ENCODE measurements around the gene CCDC182.

Gene CCDC182

GRCh38 chr17:57739402-57740234 lies 5.5 kb downstream of the CCDC182 start:
- Mint-ChIP-seq H3K27me3 (ENCODE audit: low read depth, poor library complexity) (no peaks in the 10 kb centered on the region), H3K36me3 (ENCODE audit: low read depth) (no peaks in the 10 kb centered on the region), H3K4me3 (no peak overlapping the region), H3K4me1 (peaks cover 12% of the 10 kb centered on the region), H3K9me3 (no peaks in the 10 kb centered on the region), H3K27ac (no peak overlapping the region)
- no peak for DNase-seq
- TF ChIP-seq, protein P1, sequence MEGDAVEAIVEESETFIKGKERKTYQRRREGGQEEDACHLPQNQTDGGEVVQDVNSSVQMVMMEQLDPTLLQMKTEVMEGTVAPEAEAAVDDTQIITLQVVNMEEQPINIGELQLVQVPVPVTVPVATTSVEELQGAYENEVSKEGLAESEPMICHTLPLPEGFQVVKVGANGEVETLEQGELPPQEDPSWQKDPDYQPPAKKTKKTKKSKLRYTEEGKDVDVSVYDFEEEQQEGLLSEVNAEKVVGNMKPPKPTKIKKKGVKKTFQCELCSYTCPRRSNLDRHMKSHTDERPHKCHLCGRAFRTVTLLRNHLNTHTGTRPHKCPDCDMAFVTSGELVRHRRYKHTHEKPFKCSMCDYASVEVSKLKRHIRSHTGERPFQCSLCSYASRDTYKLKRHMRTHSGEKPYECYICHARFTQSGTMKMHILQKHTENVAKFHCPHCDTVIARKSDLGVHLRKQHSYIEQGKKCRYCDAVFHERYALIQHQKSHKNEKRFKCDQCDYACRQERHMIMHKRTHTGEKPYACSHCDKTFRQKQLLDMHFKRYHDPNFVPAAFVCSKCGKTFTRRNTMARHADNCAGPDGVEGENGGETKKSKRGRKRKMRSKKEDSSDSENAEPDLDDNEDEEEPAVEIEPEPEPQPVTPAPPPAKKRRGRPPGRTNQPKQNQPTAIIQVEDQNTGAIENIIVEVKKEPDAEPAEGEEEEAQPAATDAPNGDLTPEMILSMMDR (IDR thresholded peaks at IDR 0.05) = peak; percentile 32

GRCh38 chr17:57737450-57737849 lies 7.6 kb downstream of the CCDC182 start:
- no peaks in the 10 kb centered on the region for H3K27me3 Mint-ChIP-seq (ENCODE audit: low read depth, poor library complexity)

DNA sequence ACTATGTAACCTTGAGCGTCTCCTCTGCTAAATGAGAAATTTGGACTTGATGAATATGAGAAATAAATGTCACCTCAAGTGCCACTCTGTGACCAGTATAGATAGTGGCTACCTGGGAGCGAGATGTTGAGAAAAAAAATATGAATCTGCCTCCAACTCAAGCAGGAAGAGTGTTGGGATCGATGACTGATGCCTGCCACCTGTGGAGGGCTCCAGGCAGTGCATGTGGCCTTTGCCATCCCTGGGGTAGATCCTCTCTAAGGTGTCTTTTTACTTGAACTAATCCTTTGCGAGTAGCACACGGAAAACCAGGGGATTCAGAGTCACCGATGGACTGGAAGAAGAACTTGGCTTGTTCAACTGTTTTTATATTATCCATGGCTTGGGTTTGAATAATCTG lies 9.4 kb downstream of the CCDC182 start:
- Mint-ChIP-seq H3K27ac (no peak overlapping the region), H3K9me3 (no peaks in the 10 kb centered on the region), H3K4me1 (peaks cover 36% of the 10 kb centered on the region), H3K27me3 (ENCODE audit: low read depth, poor library complexity) (no peaks in the 10 kb centered on the region), H3K36me3 (ENCODE audit: low read depth) (no peaks in the 10 kb centered on the region), H3K4me3 (no peak overlapping the region)
- no peak for DNase-seq
- TF ChIP-seq, protein P1 (IDR thresholded peaks at IDR 0.05) = peak; percentile 50

More at GRCh38 chr17:57737450-57737849, 7.6 kb downstream of the CCDC182 start:
- no peak for DNase-seq
- no peak overlapping the region for H3K4me3 Mint-ChIP-seq
- H3K36me3 Mint-ChIP-seq (ENCODE audit: low read depth) = no peaks in the 10 kb centered on the region
- no peaks in the 10 kb centered on the region for H3K9me3 Mint-ChIP-seq
- H3K4me1 Mint-ChIP-seq = peaks cover 25% of the 10 kb centered on the region
- H3K27ac Mint-ChIP-seq = no peak overlapping the region
- TF ChIP-seq, protein P1 (IDR thresholded peaks at IDR 0.05) = no peak

DNA sequence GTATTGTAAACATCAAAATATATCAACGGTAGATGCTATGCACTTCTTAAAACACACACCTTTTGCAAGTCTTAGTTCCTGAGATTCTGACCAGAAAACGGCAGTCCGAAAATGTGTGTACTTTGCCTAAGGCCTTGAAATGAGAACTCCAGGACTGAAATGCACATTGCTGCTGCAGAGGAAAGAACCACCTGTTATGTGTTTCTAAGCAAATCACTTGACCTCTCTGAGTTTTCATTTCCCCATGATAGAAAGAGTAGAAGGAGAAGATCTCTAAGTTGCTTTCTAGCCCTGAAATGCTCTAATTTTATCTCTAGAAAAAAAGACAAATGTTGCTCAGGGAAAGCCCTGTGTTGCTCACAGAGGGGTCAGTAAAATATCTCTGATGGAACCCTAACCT lies 9.9 kb downstream of the CCDC182 start:
- TF ChIP-seq, protein P1 (IDR thresholded peaks at IDR 0.05) = no peak

DNA sequence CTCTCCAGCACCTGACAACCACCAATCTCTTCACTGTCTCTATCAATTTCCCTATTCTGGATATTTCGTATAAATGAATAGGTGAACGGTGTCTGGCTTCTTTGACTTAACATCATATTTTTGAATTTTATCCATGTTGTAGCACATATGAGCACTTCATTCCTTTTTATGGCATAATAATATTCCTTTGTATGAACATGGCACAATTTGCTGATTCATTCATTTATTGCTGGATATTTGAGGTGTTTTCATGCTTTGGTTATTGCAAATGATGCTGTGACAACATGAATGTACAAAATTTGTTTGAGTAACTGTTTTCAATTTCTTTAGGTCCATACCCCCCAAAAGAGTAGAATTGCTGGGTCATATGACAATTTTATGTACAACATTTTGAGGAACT lies 12.0 kb downstream of the CCDC182 start:
- no peaks in the 10 kb centered on the region for H3K27me3 Mint-ChIP-seq (ENCODE audit: low read depth, poor library complexity)
- H3K36me3 Mint-ChIP-seq (ENCODE audit: low read depth) = no peaks in the 10 kb centered on the region
- H3K4me3 Mint-ChIP-seq = no peak overlapping the region
- no peak for DNase-seq
- TF ChIP-seq, protein P1 (IDR thresholded peaks at IDR 0.05) = no peak
- no peaks in the 10 kb centered on the region for H3K9me3 Mint-ChIP-seq
- peaks cover 43% of the 10 kb centered on the region for H3K4me1 Mint-ChIP-seq
- H3K27ac Mint-ChIP-seq = no peak overlapping the region

More for the DNA sequence above, 9.9 kb downstream of the CCDC182 start:
- no peaks in the 10 kb centered on the region for H3K36me3 Mint-ChIP-seq (ENCODE audit: low read depth)
- no peak for DNase-seq
- no peaks in the 10 kb centered on the region for H3K9me3 Mint-ChIP-seq
- H3K4me1 Mint-ChIP-seq = peaks cover 36% of the 10 kb centered on the region
- no peak overlapping the region for H3K27ac Mint-ChIP-seq
- no peaks in the 10 kb centered on the region for H3K27me3 Mint-ChIP-seq (ENCODE audit: low read depth, poor library complexity)
- no peak overlapping the region for H3K4me3 Mint-ChIP-seq

DNA sequence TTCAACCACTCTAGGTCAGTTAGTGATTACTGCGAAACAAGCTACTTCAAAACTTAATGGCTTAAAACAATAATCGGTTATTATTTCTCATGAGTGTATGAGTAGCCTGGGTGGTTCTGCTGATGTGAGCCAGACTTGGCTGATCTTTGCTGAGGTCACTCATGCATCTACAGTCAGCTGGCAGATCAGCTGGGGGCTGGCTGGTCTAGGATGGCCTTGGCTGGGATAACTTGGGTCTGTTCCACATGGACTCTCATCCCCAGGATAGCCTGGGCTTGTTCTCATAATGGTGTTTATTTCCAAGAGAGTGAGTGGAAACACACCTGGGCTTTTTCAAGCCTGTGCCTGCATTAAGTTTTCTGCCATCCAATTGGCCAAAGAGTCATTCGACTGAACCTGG lies 13.0 kb downstream of the CCDC182 start:
- TF ChIP-seq, protein P1 (IDR thresholded peaks at IDR 0.05) = no peak
- Mint-ChIP-seq H3K4me1 (peaks cover 54% of the 10 kb centered on the region), H3K36me3 (ENCODE audit: low read depth) (no peaks in the 10 kb centered on the region), H3K4me3 (no peak overlapping the region), H3K27me3 (ENCODE audit: low read depth, poor library complexity) (no peaks in the 10 kb centered on the region), H3K27ac (no peak overlapping the region), H3K9me3 (no peaks in the 10 kb centered on the region)
- DNase-seq = no peak

Data from nephron progenitor cell (in vitro differentiated cells).